ENCODE data around the gene KRTAP10-1. TPM values are rescaled to one million over a fixed set of nuclear protein-coding genes. Genes with fewer than 3 reads are reported as not detected.

KRTAP10-1 gene
- total and polyA plus RNA-seq, 2 of the 13 experiments (the other 11 are each of a cell fraction or from before 2014, with no cell fraction given), result not detected

DNA sequence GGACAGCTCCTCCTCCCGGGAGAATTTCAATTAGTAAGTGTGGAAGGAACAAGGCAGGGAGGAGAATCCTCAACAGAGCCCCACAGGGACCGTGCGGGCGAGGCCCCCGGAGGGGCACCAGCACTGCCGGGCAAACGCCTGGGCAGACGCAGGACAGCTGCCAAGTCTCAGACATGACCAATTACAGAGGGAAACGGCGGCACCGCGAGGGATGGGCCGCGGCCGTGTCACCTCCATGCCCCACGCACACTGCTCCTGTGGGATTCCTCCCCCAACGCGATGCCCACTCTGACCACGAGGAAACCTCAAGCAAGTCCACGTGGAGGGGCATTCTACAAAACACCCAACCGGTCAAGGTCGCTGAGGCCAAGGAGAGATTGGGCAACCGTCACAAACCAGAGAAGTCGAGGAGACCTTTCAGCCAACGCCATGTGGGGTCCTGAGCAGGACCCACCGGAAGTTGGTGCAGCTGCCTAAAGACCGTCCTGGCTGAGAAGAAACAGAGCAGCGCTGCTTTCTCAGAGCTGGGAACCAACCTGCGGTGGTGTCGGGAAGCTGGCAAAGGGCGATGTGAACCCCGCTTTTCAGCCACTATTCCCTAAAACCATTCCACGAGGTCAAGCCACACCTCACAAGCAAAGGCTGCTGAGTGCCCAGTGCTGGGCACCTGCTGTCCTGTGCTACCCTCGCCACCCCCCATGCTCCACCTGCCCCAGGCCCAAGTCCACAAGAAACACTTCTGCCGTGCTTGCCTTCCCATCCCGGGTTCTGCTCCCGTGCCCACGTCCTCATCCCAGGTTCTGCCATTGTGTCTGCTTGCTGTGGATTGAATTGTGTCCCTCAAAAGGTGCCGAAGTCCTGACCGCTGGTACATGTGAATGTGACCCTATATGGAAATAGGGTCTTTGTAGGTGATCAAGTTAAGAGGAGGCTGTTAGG is 32.1 kb upstream of the KRTAP10-1 start:
- no peak for TF ChIP-seq ARNTL (CRISPR knock-in tag; IDR thresholded peaks at IDR 0.05)
- TF ChIP-seq U2AF1 (optimal IDR thresholded peaks at IDR 0.05; ENCODE audit: low read depth, low read length), result no peak
- TF ChIP-seq, protein P1, sequence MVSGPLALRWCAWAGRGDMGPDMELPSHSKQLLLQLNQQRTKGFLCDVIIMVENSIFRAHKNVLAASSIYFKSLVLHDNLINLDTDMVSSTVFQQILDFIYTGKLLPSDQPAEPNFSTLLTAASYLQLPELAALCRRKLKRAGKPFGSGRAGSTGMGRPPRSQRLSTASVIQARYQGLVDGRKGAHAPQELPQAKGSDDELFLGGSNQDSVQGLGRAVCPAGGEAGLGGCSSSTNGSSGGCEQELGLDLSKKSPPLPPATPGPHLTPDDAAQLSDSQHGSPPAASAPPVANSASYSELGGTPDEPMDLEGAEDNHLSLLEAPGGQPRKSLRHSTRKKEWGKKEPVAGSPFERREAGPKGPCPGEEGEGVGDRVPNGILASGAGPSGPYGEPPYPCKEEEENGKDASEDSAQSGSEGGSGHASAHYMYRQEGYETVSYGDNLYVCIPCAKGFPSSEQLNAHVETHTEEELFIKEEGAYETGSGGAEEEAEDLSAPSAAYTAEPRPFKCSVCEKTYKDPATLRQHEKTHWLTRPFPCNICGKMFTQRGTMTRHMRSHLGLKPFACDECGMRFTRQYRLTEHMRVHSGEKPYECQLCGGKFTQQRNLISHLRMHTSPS (CRISPR knock-in tag; IDR thresholded peaks at IDR 0.05; ENCODE audit: low read depth), result no peak
- no peak for TF ChIP-seq ZFP90 (CRISPR knock-in tag; IDR thresholded peaks at IDR 0.05; ENCODE audit: borderline replicate concordance)
- TF ChIP-seq SIN3B (IDR thresholded peaks at IDR 0.05; ENCODE audit: low read length), result no peak
- no peak for TF ChIP-seq ZBTB3 (CRISPR knock-in tag; IDR thresholded peaks at IDR 0.05; ENCODE audit: borderline replicate concordance, low read depth)
- TF ChIP-seq PHF20 (CRISPR knock-in tag; IDR thresholded peaks at IDR 0.05), result no peak
- TF ChIP-seq KAT7 (CRISPR knock-in tag; IDR thresholded peaks at IDR 0.05; ENCODE audit: borderline replicate concordance), result no peak
- TF ChIP-seq ZSCAN20 (CRISPR knock-in tag; IDR thresholded peaks at IDR 0.05; ENCODE audit: borderline replicate concordance), result no peak
- TF ChIP-seq HDAC2 (CRISPR knock-in tag; IDR thresholded peaks at IDR 0.05), result no peak
- no peak overlapping the region for H2AFZ ChIP-seq (ENCODE audit: low read length)
- H3K4me2 ChIP-seq (ENCODE audit: low read depth, low read length), result no peak overlapping the region
- FAIRE-seq, result no peak
- intact Hi-C loops (cut with micrococcal nuclease; ENCODE audit: unreplicated experiment) (no loop called here), in situ Hi-C loops (cut with HindIII; ENCODE audit: extremely low pct_ligation_motif_present, low pct_unique_long_range_greater_than_20kb) (no loop called here)
- no peaks in the 10 kb centered on the region; a peak in 1 of 5 replicates for H3K27me3 ChIP-seq (ENCODE audit: control insufficient read depth in 1 of 2, insufficient read depth in 2 of 2, low read length in 2 of 2)
- no peak for ATAC-seq
- H3K79me2 ChIP-seq (ENCODE audit: insufficient read depth, low read length), result no peaks in the 10 kb centered on the region
- DNase-seq (ENCODE audit: low spot score), result no peak
- H4K20me1 ChIP-seq (ENCODE audit: insufficient read depth, low read length), result no peaks in the 10 kb centered on the region
- no peak overlapping the region for H3K9ac ChIP-seq (ENCODE audit: insufficient read depth, low read depth, low read length)
- ChIA-PET POLR2A (no interaction called here), CTCF (ENCODE audit: low intra/inter-chr PET ratio, low total read pairs) (no interaction called here)
- no peak overlapping the region for H3K27ac ChIP-seq (ENCODE audit: extremely low read length, insufficient read depth, low read length)
- H3K9me3 ChIP-seq (ENCODE audit: low read length), result peaks cover 14% of the 10 kb centered on the region
- H3K4me3 ChIP-seq (replicated peaks in 1 of 3; ENCODE audit: insufficient read depth in 1 of 3, low read depth in 2 of 3, low read length in 3 of 3), result no peak overlapping the region
- no TSS peak for BruUV-seq (replicated peaks)
- no peaks in the 10 kb centered on the region for H3K36me3 ChIP-seq (replicated peaks in 1 of 2; ENCODE audit: control insufficient read depth in 1 of 2, insufficient read depth in 2 of 2, low read length in 2 of 2)
- H3K4me1 ChIP-seq (ENCODE audit: insufficient read depth, low read length), result peaks cover 32% of the 10 kb centered on the region
- 83% methylated on average over 29 of the region's 40 CpGs for WGBS (ENCODE audit: low lambda C conversion rate)

Data from HepG2 (cell line).